ENCODE measurements around the gene CYP1B1. TPM values are rescaled to one million over a fixed set of nuclear protein-coding genes. Genes with fewer than 3 reads are reported as not detected.
"Not testable (repeated sequence)": the region's sequence is repeated elsewhere in the genome, so short reads cannot be mapped to it uniquely, and the experiment has no call there.

Gene CYP1B1
- 1.7 TPM for polyA plus RNA-seq (ENCODE audit: insufficient read length)

DNA sequence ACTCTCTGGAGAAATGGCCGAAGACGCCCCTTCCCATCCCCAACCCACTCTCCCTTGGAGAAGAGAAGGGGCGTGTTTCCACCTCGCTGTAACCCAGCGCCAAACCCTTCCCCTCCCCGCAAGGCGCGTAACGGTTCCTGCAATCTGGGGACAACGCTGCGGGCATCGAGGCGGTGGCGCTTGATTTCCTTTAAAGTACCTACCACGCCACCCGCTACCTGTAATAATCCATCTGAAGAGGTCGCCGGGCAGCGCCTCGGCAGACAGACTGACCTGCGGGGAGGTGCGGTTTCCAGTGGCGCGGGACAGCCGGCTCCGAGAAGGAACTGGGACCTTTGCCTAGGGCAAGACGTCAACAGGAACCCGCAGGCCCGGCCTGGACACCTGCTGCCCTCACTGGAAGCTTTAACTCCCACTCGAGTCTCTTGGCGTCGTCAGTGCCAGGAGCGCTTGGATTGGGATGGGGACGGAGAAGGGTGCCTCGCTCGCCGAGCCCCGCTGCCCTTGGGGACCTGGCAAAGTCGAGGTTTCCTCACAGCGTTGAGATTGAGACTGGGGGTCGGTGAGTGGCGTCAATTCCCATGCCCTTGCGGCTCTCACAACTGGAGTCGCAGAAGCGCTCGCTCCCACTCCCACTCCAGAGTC, at the start of gene CYP1B1:
Gene CYP1B1 (minus strand): TSS at position 645 of the 645 bp plus-strand sequence. CDS start 763 bp downstream, outside the sequence.
- DNase-seq (ENCODE audit: low read depth): no peak

DNA sequence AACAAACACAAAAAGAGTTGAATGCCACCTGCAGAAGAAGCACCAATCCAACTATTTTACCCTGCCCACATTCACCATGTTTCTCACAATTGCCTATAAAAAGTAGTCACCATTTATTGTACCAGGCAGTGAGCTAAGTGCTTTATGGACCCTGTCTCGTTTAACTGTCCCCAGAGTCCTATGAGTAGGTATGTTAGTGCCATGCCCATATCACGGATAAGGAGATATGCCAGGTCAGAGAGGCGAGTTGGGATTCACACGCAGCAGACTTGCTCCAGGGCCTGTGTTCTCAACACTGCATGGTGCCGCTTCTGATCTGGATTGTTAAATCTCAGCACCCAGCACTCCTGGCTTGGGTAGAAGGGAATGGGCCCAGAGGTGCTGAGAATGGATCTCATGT, 49.1 kb upstream of the CYP1B1 start:
- no peak for DNase-seq (ENCODE audit: low read depth)

DNA sequence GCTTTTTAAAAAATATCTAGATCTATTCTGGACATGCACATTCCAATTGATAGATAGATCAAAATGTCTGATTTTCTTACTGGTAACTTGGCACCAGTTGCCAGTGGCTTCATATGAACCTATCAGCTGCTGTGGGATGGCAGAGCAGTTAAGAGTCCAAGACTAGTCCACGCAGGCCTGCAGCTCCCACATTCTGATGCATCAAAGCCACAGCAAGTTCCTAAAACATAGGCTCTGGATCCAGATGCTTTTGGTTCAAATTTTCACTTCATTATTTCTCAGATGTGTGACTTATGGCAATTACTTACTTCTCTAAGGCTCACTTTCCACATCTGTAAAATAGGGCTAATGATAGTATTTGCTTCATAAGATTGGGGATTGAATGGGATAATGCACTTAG, 48.0 kb upstream of the CYP1B1 start:
- DNase-seq (ENCODE audit: low read depth): no peak

DNA sequence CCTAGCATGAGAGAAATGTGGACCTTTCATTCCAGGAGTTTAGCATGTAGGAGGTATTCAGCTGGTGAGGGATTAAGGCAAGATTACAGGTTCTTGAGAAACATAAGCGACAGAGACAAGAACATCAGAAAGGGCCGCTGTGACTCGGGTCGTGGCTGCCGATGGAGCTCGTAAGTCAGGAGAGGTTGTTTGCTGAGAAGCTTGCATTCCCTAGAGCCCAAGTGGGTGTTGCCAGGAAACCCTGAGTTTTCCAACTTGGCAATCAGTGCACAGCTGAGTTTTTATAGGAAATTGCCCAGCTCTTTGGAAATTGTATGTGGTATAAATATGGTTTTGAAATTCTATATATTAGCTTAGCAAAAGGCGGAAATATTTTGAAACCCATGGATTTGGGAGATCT, 46.4 kb upstream of the CYP1B1 start:
- DNase-seq (ENCODE audit: low read depth): no peak

DNA sequence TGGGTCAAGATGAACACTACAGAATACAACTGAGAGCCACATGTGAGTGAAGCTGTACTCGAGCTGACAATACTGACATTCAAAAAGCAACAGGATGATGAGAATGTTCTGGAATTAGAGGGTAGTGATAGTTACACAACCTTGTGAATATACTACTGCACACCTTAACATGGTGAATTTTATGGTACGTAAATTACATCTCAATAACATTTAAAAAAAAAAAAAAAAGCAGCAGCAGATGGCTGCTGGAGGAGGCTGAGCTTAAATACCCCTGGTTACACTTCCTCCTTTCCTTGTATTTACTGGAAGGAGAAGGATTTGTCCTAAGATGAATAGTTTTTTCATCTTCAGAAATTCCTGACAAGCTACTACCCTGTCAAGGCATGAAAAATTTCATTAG, 45.5 kb upstream of the CYP1B1 start:
- DNase-seq (ENCODE audit: low read depth): no peak

DNA sequence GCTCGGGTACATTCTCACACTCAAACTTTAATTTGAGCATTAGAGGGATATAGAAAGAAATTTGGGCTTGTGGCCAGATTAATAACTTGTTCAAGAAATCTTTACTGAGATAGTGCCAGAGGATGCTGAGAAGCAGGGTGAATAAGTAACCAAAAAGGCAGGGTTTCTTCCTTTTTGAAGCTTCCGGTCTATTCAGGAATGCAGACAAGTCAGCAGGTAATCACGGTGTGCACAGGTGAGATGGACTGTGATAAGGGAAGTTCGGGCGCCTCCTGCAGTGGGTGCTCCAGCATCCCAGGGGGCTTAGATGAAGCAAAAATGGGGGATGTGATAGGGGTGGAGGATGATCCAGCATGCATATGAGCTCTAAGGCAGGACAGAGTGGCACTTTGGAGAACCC, 44.9 kb upstream of the CYP1B1 start:
- no peak for DNase-seq (ENCODE audit: low read depth)

DNA sequence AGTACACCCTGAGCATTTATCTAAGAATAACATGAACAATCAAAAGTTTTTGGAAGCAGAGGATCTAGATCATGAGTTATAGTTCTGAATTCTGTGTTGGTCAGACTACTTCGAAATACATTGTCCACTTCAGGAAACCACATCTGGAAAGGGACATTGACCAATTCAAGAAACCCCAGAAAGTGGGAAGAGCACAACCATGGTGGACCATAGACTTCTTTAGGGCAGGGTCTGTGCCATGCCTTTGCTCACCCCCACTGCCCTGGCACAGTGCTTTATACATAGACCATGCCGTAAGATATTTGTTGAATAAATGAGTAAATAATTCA, 44.3 kb upstream of the CYP1B1 start:
- no peak for DNase-seq (ENCODE audit: low read depth)

DNA sequence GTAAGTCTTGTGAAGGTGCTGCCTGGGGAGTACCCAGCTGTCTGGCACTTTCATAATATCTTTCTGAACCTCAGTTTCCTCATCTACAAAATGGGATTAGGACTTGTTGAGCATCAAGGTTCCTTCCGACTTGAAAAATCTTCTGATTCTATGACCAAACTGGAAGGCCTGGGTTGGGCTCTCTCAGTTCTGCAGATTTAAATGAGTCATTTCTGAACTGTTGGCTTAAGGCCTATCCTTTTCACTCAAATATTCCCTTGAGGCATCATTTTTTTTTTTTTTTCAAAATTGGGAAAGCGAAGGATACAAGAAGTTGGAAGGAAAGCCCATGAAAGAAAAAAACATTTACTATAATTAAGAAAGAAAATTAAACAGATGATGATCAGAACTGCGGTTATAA, 40.8 kb upstream of the CYP1B1 start:
- no peak for DNase-seq (ENCODE audit: low read depth)

DNA sequence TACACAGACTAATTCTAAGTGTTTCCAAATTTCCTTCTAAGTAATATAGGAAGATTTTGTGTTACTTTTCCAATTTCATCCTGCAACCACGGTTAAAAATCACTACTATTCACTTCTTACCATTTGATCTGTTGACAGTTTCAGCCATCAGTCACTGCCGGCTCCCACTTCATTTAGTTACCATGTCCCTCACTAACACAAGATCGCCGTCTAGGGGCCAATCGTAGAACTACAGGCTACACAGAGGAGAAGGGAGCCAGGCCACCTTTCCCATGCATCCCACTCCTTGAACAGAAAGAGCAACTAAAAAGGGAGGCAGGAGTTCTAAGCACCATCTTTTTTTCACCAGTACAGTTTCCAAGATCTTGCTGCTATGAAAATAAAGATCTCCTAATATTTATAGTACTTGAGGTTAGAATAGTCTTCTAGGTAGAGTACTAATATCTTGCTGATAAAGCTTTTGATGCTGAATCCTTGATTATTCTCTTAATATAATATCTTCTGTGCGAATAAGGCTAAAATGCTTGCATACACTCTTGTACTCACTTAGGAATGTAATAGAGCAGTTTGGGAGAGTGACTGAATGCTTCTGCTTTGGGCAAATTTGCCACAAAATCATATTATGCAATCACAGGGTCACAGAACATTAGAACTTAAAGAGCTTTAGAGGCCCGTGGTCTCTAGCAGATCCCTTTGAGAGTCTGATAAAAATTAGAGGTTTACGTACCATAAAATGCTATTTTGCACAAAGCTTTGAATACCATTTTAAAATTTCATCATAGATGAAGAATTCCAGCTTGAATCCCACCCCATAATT, 39.5 kb upstream of the CYP1B1 start:
- DNase-seq (ENCODE audit: low read depth): no peak

DNA sequence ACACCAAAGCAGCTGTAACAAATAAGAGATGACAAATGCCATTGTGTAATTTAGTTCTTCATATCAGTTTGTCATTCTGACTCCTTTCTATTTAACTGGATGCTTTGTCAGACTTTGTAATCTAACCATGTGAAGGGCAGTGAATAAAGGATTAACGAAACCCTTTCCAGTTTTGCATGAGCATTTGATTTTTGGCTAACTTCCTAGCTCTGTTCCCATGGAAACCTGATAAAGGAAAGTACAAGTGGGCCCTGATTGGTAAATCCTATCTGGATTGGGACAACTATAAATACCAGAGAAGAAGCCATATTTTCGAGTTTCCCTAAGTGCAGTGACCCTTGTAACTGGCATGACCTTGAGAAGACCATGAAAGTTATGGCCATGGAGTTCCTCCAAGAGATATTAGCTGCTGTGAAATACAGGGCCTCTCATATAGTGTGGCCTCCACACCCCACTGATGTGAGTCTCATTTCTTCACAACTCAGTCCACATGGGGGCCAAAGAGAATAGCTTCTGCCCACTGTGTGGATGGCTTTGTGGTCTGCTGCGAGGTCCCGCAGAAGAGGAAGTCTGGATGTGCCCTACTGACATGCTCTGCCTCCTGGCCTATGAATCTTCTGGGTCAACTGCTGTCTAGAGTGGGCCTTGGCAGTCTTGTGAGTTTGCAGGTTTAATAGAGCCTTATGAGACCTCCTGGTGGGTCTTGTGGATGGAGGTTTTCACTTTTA, 38.2 kb upstream of the CYP1B1 start:
- no peak for DNase-seq (ENCODE audit: low read depth)

DNA sequence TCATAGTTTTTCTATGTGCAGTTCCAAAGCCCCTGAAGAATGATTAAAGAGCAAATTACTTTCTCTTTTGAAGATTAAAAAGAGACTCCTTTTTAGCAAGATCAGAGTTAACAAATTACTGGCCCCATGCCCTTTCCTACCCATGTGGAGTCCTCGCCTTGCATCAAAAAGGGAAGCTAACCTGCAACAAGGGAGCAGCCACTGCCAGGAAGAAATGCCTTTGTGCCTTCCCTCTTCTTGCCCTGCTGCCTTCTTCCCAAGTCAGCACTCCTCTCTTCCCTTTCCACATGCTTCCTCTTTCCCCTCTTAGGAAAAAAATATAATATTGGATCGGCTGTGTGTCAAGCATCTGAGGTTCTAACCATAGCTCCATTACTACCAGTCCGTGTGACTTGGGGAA, 37.1 kb upstream of the CYP1B1 start:
- DNase-seq (ENCODE audit: low read depth): no peak

DNA sequence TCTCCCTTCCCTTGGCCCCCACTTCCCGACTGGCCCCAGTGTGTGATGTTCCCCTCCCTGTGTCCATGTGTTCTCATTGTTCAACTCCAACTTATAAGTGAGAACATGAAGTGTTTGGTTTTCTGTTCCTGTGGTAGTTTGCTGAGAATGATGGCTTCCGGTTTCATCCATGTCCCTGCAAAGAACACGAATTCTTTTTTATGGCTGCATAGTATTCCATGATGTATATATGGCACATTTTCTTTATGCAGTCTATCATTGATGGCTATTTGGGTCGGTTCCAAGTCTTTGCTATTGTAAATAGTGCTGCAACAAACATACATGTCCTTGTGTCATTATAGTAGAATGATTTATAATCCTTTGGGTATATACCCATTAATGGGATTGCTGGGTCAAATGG, 35.4 kb upstream of the CYP1B1 start:
- DNase-seq (ENCODE audit: low read depth): not testable (repeated sequence)

DNA sequence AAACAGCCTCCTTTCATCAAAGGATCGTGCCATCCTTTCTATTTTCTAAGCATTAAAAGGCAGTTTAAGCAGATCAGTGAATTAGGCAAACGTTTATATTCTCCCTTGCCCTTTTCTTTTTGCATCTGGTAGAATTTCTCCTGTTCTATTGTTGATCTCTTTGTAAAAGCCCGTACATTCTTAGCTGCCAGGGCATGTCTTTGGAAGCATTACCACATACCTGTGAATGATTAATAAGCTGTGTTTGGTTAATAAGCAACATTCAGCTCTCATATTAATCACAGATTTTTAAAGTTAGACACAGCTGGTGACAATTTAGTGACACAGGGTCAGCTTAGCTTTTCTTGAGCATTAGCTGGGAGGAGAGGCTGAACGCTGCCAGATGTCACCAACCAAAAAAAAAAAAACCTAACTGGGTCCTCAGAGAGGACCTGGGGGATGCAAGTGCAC, 33.8 kb upstream of the CYP1B1 start:
- DNase-seq (ENCODE audit: low read depth): no peak

DNA sequence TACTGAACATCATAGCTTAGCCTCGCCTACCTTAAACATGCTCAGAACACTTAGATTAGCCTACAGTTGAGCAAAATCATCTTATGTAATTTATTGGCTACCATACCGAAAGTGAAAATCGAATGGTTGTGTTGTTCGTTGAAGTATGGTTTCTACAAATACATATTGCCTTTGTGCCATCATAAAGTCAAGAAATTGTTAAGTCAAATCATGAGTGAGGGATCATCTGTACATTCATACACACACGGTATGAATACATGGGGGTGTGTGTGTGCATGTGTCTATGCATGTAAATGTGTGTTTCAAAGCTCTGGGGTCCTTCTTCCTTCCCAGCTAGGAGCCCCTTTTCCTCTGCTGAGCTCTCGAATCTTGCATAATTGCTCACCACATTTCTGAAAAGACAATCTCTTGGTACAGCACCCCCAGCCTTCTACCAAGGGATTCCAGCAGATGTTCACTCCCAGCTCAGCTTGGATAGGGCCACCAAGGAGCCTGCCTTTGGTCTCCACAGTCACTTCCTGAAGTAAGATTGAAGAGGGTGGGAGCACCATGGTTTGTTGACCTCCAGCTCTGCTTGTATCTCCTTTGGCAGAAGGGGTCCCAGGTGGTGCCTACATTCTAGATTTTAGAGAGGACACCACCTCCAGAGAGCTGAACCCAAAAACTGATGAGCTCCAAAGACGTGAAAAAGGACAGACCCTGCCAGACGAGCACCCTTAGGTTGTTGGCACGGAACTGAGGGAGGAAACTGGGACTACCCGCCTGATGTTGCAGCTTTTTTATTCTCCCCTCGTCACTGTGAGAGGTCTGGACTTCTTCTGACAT, 33.2 kb upstream of the CYP1B1 start:
- DNase-seq (ENCODE audit: low read depth): no peak

DNA sequence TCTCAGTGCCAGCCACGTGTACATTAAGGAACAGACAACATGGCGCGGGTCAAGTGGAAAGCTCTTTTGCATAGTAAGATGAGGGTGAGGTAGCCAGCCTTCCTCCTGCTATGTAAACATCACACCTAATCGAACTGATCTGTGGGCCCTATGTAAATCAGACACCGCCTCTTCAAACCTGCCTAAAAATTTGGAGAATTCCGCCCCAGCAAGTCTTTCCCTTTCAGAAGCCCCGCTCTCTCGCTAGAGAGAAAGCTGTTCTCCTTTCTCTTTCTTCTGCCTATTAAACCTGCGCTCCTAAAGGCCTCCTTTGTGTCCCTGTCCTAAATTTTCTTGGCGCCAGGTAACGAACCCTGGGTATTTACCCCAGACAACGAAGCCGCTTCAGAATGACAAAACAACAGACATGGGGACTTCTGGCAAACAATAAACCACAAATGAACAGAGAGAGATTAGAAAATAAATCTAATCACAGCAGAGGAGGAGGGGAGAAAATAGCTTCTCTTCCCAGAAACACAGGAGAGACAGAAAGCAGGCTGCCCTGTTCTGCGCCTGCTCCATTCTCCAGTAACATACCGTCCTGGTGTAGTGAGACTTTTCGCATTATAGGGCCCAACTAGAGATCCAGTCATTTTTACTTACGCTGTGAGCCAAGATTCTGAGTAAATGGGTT, 31.9 kb upstream of the CYP1B1 start:
- no peak for DNase-seq (ENCODE audit: low read depth)

DNA sequence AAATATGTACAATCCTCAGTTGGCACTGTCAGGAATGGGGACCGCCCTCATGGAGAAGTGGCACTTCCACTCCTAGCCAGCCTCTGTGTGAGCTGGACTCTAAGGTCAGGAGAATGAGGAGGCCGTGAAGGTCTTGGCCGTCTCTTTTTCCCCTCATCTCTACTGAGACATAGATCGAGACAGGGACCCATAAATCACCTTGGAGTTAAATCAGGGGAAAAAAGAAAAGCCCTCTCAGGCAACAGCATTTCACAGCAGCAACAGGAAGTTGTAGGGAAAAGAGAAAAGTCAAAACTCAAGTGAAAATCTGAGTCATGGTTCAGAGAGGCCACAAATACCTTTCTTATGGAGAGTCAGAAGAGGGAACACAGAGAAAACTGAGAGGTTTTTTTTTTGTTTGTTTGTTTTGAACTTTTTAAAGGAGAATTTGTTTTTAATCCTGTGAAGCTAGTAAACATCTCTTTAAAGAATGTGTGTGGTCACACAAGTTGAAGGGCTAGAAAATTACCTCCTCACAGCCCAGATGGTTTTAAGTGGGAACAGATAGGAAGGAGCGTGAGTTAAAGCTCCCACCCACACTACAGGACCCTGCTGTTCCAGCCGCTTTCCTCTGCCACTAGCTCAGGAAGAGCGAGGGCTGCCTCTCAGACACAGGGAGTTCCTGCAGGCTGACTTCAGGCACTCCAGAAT, 30.6 kb upstream of the CYP1B1 start:
- no peak for DNase-seq (ENCODE audit: low read depth)

DNA sequence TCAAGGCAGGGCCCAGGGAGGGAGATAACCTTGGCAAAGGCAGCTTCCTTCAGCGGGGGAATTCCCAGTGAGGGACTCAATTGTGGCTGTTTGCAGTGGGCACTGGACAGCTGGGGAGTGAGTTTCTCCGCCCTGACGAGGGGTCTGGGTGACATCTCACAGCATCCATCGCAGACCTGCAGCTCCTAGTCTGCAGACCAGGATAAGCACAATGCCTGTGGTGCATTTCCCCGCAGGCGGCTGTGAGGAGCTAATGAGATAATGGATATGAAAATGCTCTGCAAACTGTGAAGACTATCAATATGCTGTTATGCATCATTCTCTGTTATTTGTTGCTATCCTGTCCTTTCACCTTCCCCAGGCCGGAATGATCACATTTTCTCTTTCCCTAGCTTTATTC, 30.0 kb upstream of the CYP1B1 start:
- no peak for DNase-seq (ENCODE audit: low read depth)

DNA sequence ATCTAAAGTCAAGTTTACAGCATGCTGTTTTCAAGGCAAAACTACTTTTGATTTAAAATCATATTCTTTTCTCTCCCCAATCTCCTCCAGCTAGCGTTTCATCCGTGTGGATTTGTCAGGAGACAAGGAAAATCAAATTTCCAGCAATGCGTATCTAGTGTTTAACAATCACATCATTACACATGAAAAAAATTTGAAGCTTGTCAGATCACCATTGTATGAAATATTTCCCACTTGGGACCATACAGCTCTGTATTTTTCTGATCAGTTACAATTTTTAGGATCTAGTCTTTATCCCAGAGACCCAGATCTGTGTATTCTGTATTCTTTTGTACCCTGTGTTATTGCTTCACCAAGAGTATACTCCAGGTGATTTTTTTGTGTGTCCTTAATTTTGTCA, 28.6 kb upstream of the CYP1B1 start:
- DNase-seq (ENCODE audit: low read depth): no peak

DNA sequence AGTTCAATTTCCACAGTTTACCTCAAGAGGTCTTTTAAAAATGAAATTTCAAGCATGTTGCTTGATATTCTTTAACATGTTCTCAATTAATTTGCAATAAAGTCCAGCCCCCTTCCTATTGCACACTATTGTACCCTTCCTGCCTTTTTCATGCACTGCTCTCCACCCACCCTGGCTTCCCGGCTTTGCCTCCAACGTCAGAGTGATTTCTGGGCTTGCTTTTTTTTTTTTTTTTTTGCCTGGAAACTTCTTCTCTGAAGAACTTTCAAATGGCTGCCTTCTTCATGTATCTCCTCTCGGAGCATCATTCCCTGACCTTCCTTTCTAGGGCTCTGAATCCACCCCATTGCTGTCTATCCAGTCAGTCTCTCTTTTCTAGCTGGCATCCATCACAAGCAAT, 24.4 kb upstream of the CYP1B1 start:
- DNase-seq (ENCODE audit: low read depth): no peak

DNA sequence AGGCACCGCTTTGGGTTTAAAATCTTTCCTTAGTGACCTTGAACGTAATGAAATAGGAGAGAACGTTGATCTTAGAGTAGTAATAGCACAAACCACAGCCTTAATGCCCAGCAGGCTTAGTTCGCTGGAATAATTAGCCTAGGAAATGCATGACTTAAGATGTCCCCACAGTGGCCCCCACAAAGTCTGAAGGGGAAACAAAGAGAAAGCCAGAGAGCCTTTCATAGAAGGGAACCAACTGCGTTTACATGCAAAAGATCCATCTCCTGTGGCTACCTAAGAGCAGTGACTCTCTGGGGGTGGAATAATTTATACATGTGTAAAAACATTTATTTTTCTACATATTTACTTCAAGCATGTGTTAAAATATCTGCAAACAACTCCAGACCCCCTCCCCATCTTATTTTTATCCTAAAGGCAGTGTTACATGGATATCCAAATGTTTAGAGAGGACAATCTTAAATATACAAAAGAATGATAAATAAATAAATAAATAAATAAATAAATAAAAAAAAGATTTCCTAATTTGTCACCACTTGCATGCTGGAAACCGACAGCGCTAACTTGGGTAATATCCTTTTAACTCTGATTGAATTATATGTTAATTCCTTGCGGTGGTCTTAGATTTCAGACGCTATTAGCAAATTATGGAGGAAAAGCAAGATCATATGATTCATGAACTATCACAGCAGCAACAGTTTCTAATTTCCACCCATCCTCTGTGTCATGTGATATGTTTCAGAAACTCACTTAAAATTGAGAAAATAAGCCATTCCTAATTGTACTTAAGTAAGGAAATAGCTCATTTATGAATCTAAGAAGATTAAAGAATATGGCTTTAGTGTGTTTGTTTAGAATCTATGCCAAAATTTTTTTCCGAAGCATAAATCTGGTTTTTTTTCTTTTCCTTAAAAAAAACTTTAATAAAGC, 23.4 kb upstream of the CYP1B1 start:
- no peak for DNase-seq (ENCODE audit: low read depth)
